ENCODE measurements around the gene AP5S1.
"Not testable (repeated sequence)": the region's sequence is repeated elsewhere in the genome, so short reads cannot be mapped to it uniquely, and the experiment has no call there.

AP5S1 gene

DNA sequence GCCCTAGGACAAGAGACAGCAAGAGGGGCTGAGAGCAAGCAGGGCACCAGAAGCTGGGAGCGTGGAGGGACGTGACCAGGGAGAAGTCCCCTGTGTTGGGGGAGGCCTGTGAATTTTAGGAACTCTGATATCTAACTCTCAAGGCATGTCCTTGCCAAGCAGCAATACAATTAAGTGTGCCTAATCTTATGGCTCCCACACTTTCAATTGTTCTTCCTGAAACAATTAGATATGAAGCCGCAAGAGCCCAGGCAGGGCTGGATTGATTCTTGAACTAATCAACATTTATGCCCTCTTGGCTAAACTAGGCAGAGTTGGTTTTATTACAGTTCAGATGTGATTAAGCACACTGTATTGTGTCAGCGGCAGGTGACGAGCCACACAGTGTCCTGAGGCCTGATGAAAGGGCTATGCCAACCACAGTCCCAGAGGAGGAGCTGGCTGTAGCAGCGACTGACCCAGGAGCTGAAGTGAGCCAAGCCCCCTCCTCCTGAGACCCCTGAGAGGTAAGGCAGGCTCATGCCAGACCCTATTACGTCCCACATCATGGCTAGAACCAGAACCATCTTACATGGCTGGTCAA, 22.1 kb downstream of the AP5S1 start:
- TF ChIP-seq, protein P1, sequence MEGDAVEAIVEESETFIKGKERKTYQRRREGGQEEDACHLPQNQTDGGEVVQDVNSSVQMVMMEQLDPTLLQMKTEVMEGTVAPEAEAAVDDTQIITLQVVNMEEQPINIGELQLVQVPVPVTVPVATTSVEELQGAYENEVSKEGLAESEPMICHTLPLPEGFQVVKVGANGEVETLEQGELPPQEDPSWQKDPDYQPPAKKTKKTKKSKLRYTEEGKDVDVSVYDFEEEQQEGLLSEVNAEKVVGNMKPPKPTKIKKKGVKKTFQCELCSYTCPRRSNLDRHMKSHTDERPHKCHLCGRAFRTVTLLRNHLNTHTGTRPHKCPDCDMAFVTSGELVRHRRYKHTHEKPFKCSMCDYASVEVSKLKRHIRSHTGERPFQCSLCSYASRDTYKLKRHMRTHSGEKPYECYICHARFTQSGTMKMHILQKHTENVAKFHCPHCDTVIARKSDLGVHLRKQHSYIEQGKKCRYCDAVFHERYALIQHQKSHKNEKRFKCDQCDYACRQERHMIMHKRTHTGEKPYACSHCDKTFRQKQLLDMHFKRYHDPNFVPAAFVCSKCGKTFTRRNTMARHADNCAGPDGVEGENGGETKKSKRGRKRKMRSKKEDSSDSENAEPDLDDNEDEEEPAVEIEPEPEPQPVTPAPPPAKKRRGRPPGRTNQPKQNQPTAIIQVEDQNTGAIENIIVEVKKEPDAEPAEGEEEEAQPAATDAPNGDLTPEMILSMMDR (IDR thresholded peaks at IDR 0.05; ENCODE audit: low read depth, low read length) = no peak
- no peak for DNase-seq (ENCODE audit: extremely low read depth, low read depth)

DNA sequence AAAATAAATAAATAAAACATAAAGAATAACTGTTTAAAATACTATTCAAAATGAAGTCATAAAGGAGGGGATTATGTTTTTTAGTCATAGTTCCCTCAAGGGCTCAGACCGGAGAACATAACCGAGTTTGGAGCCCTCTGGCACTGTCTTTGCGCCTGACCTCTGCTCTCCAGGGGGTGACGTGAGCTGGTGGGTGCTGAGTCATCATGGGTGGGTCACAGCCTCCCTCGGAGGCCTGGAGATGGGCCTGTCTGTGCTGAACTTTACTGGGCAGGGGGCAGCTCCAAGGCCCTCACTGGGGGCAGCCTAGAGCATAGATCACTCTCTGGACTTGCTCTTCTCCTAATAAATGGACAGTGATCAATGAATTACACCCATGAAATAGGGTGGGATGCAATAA, 23.1 kb downstream of the AP5S1 start:
- TF ChIP-seq, protein P1 (IDR thresholded peaks at IDR 0.05; ENCODE audit: low read depth, low read length) = no peak
- DNase-seq (ENCODE audit: extremely low read depth, low read depth) = no peak

GRCh38 chr20:3843990-3844619, 23.8 kb downstream of the AP5S1 start:
- DNase-seq (ENCODE audit: extremely low read depth, low read depth) = not testable (repeated sequence)

DNA sequence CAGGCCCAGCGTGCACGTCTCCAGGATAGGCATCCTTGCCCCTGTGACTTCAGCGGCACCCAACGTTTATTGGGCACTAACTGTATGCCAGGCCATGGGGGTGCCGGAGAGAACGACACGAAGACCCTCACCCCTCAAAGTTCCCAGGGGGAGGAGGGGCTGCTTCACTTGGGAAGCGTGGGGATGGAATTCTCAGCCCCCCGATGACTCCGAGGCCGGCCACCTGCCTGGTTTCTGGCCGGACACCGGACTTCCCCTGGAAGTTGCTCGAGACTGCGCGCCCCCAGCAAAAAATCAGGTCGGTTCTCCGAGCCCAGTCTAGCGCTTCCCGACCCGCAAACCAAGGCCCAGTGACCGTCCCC, 26.0 kb downstream of the AP5S1 start:
- TF ChIP-seq, protein P1 (IDR thresholded peaks at IDR 0.05; ENCODE audit: low read depth, low read length) = no peak
- no peak for DNase-seq (ENCODE audit: extremely low read depth, low read depth)

GRCh38 chr20:3846740-3847428, 26.5 kb downstream of the AP5S1 start, which contains the start of gene MAVS:
Gene MAVS, plus strand, starts transcription at chr20:3846834. Its CDS starts 7,791 bp downstream, at chr20:3854625.
- TF ChIP-seq, protein P1 (IDR thresholded peaks at IDR 0.05; ENCODE audit: low read depth, low read length) = no peak
- peak; percentile 38 for DNase-seq (ENCODE audit: extremely low read depth, low read depth)

DNA sequence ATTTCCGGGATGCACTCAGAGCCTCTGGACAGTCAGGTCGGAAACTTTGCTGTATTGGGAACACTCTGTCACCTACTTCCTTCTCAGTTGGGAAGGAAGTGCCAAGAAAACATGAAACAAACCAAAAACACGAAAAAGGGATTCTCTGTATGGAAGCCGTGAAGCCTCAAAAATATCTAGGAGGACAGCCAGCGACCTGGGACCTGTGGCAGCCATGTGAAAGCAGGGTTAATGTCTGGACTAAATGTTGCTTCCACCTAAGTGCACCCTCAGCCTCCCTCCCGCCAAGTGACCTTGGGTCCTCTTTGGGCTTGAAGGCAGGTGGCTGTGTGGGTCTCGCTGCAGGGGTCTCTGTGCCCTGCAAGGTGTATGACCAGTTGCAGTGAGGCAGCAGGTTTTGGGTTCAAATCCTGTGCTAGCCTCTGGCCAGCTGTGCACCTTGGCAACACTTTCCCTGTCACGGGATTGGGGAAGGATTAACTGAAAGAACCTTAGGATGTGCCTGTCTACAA, 27.1 kb downstream of the AP5S1 start:
- no peak for DNase-seq (ENCODE audit: extremely low read depth, low read depth)
- TF ChIP-seq, protein P1 (IDR thresholded peaks at IDR 0.05; ENCODE audit: low read depth, low read length) = no peak

DNA sequence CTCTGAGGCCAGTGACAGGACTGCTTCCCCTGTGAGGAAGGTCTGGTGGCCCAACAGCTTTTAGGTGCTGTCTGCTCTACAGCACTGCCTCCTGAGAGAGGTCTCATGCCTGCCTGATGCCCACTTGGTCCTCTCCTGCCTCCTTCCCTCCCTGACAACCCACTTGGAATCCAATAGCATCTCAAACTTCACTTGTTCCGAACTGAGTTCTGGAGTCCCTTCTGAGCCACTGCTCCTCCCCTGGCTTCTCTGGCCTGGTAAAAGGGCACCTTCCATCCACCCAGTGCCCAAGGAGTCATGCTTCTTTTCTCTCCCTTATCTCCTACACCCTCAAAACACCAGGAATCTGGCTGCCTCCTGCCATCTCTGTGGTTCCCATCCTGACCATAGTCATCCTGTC, 28.2 kb downstream of the AP5S1 start:
- TF ChIP-seq, protein P1 (IDR thresholded peaks at IDR 0.05; ENCODE audit: low read depth, low read length) = no peak
- DNase-seq (ENCODE audit: extremely low read depth, low read depth) = no peak

All from AG09319 (cell line).